Fibroblast of lung (primary cell): ENCODE data around the gene P2RY13. TPM values are rescaled to one million over a fixed set of nuclear protein-coding genes. Genes with fewer than 3 reads are reported as not detected.

ENCODE experiments used
- DNase-seq, 2 donors: peaks; one replicate each; pipeline versions ENCODE4 v3.0.0 to v3.0.0-alpha.2; 2010; ENCODE audit warnings: low read depth in 2 of 2
- H2AFZ ChIP-seq: 2 replicates; pipeline ENCODE4 v1.5.1; 2012; ENCODE audit warnings: low read length, control low read depth, inconsistent platforms
- H3K27ac ChIP-seq: 2 replicates; pipeline ENCODE4 v1.5.1; 2011; ENCODE audit warnings: low read length, control low read depth; ENCODE audit not compliant: insufficient read depth
- H3K27me3 ChIP-seq: 2 replicates; pipeline ENCODE4 v1.5.1; 2011; ENCODE audit warnings: mild to moderate bottlenecking, low read length; ENCODE audit not compliant: control insufficient read depth, insufficient read depth
- H3K36me3 ChIP-seq: 2 replicates; pipeline ENCODE4 v1.5.1; 2011; ENCODE audit warnings: low read length; ENCODE audit not compliant: control insufficient read depth, insufficient read depth
- H3K4me1 ChIP-seq: 2 replicates; pipeline ENCODE4 v1.5.1; 2011; ENCODE audit warnings: low read length; ENCODE audit not compliant: control insufficient read depth, insufficient read depth; ENCODE audit errors: extremely low read depth
- H3K4me2 ChIP-seq: 2 replicates; pipeline ENCODE4 v1.5.1; 2011; ENCODE audit warnings: low read length, control low read depth; ENCODE audit not compliant: insufficient read depth; ENCODE audit errors: extremely low read depth
- H3K4me3 ChIP-seq, 4 experiments: fragments of 200-600 bp in 1 of 4; sonication (generic) in 1 of 4; replicated peaks in 1 of 4; 2 replicates each; pipeline ENCODE4 v1.5.1; 2011 to 2016; ENCODE audit warnings: low read length in 4 of 4, low read depth in 3 of 4, mild to moderate bottlenecking in 3 of 4, control low read depth in 2 of 4, inconsistent platforms in 1 of 4, mixed read lengths in 1 of 4; ENCODE audit not compliant: insufficient read depth in 1 of 4; ENCODE audit errors: control extremely low read depth in 1 of 4
- H3K79me2 ChIP-seq: 2 replicates; pipeline ENCODE4 v1.5.1; 2012; ENCODE audit warnings: mild to moderate bottlenecking, low read length, inconsistent platforms; ENCODE audit not compliant: control insufficient read depth, insufficient read depth
- H3K9ac ChIP-seq: 2 replicates; pipeline ENCODE4 v1.5.1; 2011; ENCODE audit warnings: mild to moderate bottlenecking, low read length, control low read depth; ENCODE audit not compliant: insufficient read depth
- H3K9me3 ChIP-seq: 2 replicates; pipeline ENCODE4 v1.5.1; 2012; ENCODE audit warnings: low read depth, low read length; ENCODE audit not compliant: control insufficient read depth, insufficient read depth
- H4K20me1 ChIP-seq: 2 replicates; pipeline ENCODE4 v1.5.1; 2011; ENCODE audit warnings: low read length; ENCODE audit not compliant: control insufficient read depth, insufficient read depth; ENCODE audit errors: extremely low read depth
- EZH2 ChIP-seq: IDR thresholded peaks from 2 replicates; pipeline ENCODE4 v1.5.1; 2012; ENCODE audit warnings: low read length, control low read depth, mild to moderate bottlenecking; ENCODE audit errors: missing control alignments
- polyA plus RNA-seq, 2 donors: library from polyadenylated mRNA; depleted of rRNA in 1 of 2; stranded (reverse) in 1 of 2; unstranded in 1 of 2; fragments of >200 nt; gene quantifications; 2 replicates each; pipeline ENCODE4 v1.2.1, GENCODE V29; 2011 to 2012; ENCODE audit warnings: missing spikeins in 1 of 2
- total RNA-seq: library from RNA; depleted of rRNA; stranded (reverse); fragments of >200 nt; gene quantifications from 2 replicates; pipeline ENCODE4 v1.2.1, GENCODE V29; 2014
- TF ChIP-seq, protein P1 (sequence below), 2 donors: IDR thresholded peaks in 1 of 2; conservative IDR thresholded peaks in 1 of 2; 1 replicate in 1 of 2; 2 replicates in 1 of 2; pipeline ENCODE4 v1.5.1; 2011 to 2012; ENCODE audit warnings: low read length in 2 of 2, control low read depth in 1 of 2, inconsistent platforms in 1 of 2, low read depth in 1 of 2, mild to moderate bottlenecking in 1 of 2

P2RY13 gene
- total and polyA plus RNA-seq, 2 donors (not counting 1 experiment from before 2014, with no cell fraction given): 0.03 TPM; not detected in 1

- Histone ChIP-seq H2AFZ (no peak overlapping the region), H3K79me2 (no peaks in the 10 kb centered on the region), H4K20me1 (no peaks in the 10 kb centered on the region), H3K27me3 (no peaks in the 10 kb centered on the region), H3K36me3 (no peaks in the 10 kb centered on the region), H3K4me1 (peaks cover 26% of the 10 kb centered on the region), H3K4me2 (no peak overlapping the region), H3K4me3 (no peak overlapping the region), H3K27ac (no peak overlapping the region), H3K9ac (no peak overlapping the region), H3K9me3 (no peaks in the 10 kb centered on the region)
- TF ChIP-seq EZH2: no peak
- TF ChIP-seq, protein P1, sequence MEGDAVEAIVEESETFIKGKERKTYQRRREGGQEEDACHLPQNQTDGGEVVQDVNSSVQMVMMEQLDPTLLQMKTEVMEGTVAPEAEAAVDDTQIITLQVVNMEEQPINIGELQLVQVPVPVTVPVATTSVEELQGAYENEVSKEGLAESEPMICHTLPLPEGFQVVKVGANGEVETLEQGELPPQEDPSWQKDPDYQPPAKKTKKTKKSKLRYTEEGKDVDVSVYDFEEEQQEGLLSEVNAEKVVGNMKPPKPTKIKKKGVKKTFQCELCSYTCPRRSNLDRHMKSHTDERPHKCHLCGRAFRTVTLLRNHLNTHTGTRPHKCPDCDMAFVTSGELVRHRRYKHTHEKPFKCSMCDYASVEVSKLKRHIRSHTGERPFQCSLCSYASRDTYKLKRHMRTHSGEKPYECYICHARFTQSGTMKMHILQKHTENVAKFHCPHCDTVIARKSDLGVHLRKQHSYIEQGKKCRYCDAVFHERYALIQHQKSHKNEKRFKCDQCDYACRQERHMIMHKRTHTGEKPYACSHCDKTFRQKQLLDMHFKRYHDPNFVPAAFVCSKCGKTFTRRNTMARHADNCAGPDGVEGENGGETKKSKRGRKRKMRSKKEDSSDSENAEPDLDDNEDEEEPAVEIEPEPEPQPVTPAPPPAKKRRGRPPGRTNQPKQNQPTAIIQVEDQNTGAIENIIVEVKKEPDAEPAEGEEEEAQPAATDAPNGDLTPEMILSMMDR (conservative IDR thresholded peaks at IDR 0.05 in 1 of 2, IDR thresholded peaks at IDR 0.05 in 1 of 2; ENCODE audit: low read depth in 1 of 2, low read length in 2 of 2): no peak
- peak; percentile 87 to 90 for DNase-seq
Measured at GRCh38 chr3:151301787-151302186, 27.6 kb downstream of the P2RY13 start.

DNA sequence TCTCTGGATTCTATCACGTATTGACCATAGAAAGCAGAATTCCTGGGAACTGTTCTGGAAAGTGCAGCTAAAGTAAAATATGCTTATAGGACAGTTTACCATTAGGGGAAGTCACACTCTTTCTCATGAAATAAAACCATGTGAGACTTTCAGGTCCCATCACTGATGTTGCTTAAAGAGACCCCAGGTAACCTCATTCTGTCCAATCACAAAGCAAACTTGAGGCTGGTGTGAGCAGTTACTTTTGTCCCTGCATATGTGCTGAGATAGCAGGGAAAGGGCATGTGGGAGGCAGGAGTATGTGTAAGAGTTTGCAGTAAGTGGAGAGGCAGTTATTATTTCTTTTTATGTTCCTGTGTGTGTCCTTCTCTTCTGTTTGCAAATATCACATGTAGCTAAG is 28.8 kb downstream of the P2RY13 start:
- no peak overlapping the region for H3K4me3 ChIP-seq
- TF ChIP-seq, protein P1 (conservative IDR thresholded peaks at IDR 0.05 in 1 of 2, IDR thresholded peaks at IDR 0.05 in 1 of 2; ENCODE audit: low read depth in 1 of 2, low read length in 2 of 2): no peak
- no peak for TF ChIP-seq EZH2
- no peaks in the 10 kb centered on the region for H3K27me3 ChIP-seq
- peaks cover 16% of the 10 kb centered on the region for H3K4me1 ChIP-seq
- H4K20me1 ChIP-seq: no peaks in the 10 kb centered on the region
- no peaks in the 10 kb centered on the region for H3K36me3 ChIP-seq
- H3K9ac ChIP-seq: no peak overlapping the region
- DNase-seq: no peak
- H3K9me3 ChIP-seq: no peaks in the 10 kb centered on the region
- H3K79me2 ChIP-seq: no peaks in the 10 kb centered on the region
- H2AFZ ChIP-seq: no peak overlapping the region
- H3K27ac ChIP-seq: no peak overlapping the region
- H3K4me2 ChIP-seq: no peak overlapping the region

DNA sequence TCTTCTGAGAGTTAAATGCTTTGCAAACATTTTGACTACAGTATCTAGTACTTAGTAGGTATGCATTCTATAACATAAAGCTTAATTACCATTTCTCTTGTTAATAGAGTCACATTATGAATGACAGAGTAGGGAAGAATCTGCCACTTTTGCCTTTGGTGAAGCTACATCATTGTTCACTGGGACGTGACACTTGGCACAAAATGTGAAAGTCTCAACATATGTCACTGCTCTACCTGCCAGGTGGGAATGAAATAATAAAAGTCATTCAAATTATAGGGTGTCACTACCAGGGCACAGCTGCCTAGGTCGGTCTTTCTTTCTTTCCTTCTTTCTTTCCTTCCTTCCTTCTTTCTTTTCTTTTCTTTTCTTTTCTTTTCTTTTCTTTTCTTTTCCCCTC is 30.3 kb downstream of the P2RY13 start:
- Histone ChIP-seq H3K36me3 (no peaks in the 10 kb centered on the region), H3K27me3 (no peaks in the 10 kb centered on the region), H3K4me3 (no peak overlapping the region)

More for the DNA sequence above, 30.3 kb downstream of the P2RY13 start:
- no peaks in the 10 kb centered on the region for H3K9me3 ChIP-seq
- TF ChIP-seq, protein P1 (conservative IDR thresholded peaks at IDR 0.05 in 1 of 2, IDR thresholded peaks at IDR 0.05 in 1 of 2; ENCODE audit: low read depth in 1 of 2, low read length in 2 of 2): no peak
- no peak for TF ChIP-seq EZH2
- no peak overlapping the region for H3K9ac ChIP-seq
- no peak overlapping the region for H3K4me2 ChIP-seq
- no peak overlapping the region for H2AFZ ChIP-seq
- no peaks in the 10 kb centered on the region for H4K20me1 ChIP-seq
- peaks cover 6% of the 10 kb centered on the region for H3K4me1 ChIP-seq
- no peaks in the 10 kb centered on the region for H3K79me2 ChIP-seq
- DNase-seq: no peak
- H3K27ac ChIP-seq: no peak overlapping the region
